ENCODE data around the gene SHISA4.

The SHISA4 gene

DNA sequence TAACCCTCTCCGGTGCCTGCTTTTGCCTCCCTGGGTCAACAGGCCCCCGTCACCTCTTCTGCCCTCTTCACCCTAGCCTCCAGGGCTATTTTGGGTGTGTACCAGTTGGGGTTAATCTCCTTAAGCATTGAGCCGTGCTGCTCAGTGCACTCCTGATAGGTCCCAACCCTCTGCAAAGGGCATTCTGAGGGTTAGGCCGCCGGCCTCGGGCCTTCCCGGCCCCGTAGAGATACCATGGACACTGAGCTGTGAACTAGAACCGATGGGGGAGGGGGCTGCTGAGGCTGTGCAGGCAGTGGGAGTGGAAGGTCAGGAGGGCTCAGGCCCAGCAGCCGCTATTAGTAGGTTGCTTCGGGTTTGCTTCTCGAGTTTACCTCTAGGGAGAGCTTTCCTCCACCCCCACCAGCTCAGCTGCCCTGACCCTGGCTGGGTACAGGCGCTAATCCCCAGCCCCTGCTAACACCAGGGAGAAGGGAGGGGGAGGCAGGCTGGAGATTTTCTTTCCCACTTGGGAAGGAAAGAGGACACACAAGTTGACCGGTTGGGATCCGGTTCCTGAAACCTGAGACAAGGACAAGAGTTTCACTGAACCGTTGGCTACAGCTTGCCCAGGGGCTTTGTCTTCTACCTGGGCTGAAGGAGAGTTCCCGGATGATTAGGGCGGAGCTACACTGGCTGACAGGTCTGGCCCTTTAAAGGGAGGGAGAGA, 52.9 kb downstream of the SHISA4 start:
- H3K27me3 ChIP-seq (ENCODE audit: control insufficient read depth, insufficient read depth, low read length, poor library complexity, severe bottlenecking): peaks cover under 1% of the 10 kb centered on the region
- no peaks in the 10 kb centered on the region for H3K9me3 ChIP-seq (ENCODE audit: control insufficient read depth, low read length)
- no peaks in the 10 kb centered on the region for H3K36me3 ChIP-seq (ENCODE audit: control insufficient read depth, insufficient read depth, low read length)
- peak overlapping the region; percentile 87 for H3K27ac ChIP-seq (ENCODE audit: insufficient read depth, low read depth, low read length, poor library complexity, severe bottlenecking)
- WGBS, 2 experiments: 6 to 12% methylated on average over 18 of the region's 18 CpGs
- peaks cover 41% of the 10 kb centered on the region for H3K4me1 ChIP-seq (ENCODE audit: control insufficient read depth, insufficient read depth, low read length)
- H3K4me3 ChIP-seq (ENCODE audit: insufficient read depth, low read depth, low read length): peak overlapping the region; percentile 8

GRCh38 chr1:201942129-201942495, 53.4 kb downstream of the SHISA4 start:
- 79 to 93% methylated on average over 1 of the region's 1 CpG for WGBS, 2 experiments
- Histone ChIP-seq H3K36me3 (ENCODE audit: control insufficient read depth, insufficient read depth, low read length) (no peaks in the 10 kb centered on the region), H3K27me3 (ENCODE audit: control insufficient read depth, insufficient read depth, low read length, poor library complexity, severe bottlenecking) (peaks cover 6% of the 10 kb centered on the region), H3K9me3 (ENCODE audit: control insufficient read depth, low read length) (no peaks in the 10 kb centered on the region), H3K4me3 (ENCODE audit: insufficient read depth, low read depth, low read length) (no peak overlapping the region), H3K27ac (ENCODE audit: insufficient read depth, low read depth, low read length, poor library complexity, severe bottlenecking) (peak overlapping the region; percentile 87), H3K4me1 (ENCODE audit: control insufficient read depth, insufficient read depth, low read length) (peaks cover 47% of the 10 kb centered on the region)

Measured in ectodermal cell (in vitro differentiated cells).